SH-SY5Y (cell line): ENCODE measurements around the gene DGKG.

Experiments
- GATA2 ChIP-seq: IDR thresholded peaks from 2 replicates; pipeline ENCODE4 v1.6.1; 2011; ENCODE audit warnings: mild to moderate bottlenecking, low read depth, low read length
- GATA3 ChIP-seq: IDR thresholded peaks from 2 replicates; pipeline ENCODE4 v1.6.1; 2011; ENCODE audit warnings: low read depth, mild to moderate bottlenecking, low read length, moderate library complexity

DGKG gene

DNA sequence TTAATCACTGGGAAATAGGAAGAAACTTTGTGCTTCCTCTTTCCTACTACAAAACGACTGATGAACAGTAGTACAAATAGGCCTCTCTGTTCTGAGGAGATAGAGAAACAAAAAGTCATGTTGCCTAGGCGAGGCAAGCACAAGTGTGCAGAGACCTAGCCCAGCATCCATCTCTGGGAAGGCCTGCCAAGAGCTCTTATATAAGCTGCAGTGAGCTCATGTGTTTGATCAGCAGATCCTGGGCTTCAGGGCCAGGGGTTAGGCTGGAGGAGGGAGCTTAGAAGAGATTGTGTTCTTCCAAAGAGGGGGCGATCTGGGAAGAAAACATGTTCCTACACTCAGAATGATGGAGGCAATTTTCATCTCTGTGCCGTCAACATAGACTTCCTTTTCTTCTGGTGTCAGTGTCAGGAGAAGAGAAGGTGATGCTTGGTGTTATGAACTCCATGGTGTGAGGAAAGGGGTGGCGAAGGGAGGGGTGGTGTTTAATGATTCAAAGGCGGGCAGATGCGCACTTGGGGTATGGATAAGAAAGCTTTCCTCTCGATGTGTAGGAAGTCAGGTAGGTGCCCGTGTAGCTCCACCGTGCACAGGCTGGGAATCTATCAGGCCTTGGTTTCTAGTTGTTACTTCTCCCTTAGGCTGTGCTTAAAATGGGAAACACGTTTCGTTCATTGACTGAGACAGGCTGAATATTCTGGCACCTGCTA, 223.6 kb downstream of the DGKG start:
- no peak for TF ChIP-seq GATA2
- TF ChIP-seq GATA3, result no peak

DNA sequence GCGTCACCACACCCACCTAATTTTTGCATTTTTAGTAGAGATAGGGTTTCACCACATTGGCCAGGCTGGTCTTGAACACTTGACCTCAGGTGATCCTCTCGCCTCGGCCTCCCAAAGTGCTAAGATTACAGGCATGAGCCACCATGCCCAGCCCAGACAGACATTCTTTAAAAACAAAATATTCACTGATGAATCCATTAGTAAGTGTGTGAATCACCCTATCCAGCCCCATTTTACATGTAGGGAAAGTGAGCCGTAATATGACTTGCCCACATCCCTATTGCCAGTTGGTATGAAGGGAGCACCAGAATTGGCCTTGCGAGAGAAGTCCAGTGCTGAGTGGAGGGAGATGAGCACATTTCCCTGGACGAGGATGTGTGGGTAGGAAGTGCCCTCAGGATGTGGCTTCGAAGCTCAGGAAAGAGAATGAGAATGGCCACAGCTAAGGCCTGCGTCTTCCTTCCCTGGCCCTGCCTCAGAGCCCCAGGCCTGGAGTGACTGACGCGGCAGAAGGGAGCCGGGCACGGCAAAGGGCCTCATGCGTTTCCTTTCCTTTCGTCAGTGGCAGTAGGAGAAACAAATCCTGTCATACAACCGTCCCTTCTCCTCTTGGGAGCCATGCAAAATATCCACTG, 224.9 kb downstream of the DGKG start:
- TF ChIP-seq GATA3 (no peak), GATA2 (no peak)

DNA sequence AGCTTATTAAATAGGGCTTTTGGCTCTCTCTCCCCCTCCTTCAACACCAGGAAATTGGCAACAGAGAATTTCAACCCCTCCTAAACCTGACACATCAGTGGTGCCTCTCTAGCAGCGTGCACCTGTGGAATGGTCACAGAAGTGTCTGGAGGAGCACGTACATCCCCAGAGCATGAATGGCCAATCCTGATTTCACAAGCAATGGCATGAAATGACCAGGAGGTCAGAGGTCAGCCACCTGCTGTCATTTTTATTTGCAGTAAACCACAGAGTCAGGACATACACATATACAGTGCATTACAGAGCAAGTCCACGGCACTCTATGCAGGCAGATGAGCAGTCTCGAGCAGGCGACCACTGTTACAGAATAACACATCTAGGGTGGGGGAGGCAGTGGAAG, 228.1 kb downstream of the DGKG start:
- TF ChIP-seq GATA2 (no peak), GATA3 (no peak)

DNA sequence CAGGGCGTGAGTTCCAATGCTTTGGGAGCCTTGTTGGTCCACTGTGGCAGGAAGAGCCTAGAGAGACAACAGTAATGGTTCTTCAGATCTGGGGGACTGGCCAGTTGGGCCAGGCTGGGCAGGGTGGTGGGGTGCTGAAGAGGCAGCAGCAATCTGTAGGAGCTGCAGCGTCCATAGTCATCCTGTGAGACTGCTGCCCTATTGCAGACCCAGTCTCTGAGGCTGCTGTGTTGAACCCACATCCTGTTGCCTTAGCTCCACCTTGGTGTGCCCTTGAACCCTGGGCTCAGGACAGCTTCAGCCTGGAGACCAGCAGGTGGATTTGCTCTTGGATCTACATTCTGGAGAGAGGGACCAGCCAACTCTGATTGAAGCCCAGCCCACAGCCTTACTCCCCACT, 229.5 kb downstream of the DGKG start:
- no peak for TF ChIP-seq GATA2
- TF ChIP-seq GATA3, result no peak

DNA sequence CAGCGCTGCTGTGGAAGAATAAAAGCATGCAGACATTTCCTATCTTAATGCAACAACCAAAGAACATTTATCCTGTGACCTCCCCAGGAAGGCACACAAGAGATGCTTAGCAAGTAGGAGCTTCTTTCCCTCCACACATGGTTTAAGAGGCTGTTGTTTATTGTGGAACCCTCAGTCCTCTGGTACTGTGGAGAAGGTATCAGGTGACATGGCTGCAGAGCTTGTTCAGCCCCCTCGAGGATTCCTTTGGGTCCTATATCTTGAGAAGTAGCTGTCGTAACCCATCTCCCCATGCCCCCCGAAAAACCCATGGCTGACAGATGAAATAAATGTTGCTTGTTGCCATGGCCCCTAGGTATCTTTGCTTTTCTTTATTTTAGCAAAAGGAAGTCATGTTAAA, 232.8 kb downstream of the DGKG start:
- TF ChIP-seq GATA3, result no peak
- no peak for TF ChIP-seq GATA2

DNA sequence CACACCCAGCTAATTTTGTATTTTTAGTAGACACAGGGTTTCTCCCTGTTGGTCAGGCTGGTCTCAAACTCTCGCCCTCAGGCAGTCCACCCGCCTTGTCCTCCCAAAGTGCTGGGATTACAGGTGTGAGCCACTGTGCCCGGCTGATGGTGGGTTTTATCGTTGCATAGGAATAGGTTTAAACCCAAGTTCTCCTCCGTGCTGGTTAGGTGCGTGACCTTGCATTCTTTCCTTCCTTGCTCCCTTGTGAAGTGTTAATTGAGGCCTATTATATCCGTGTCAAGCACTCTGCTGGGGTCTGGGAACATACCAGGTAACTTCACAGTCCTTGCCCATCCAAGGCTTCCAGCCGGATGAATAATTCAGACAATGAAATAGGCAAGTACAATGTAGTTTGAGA, 233.9 kb downstream of the DGKG start:
- no peak for TF ChIP-seq GATA3
- no peak for TF ChIP-seq GATA2

DNA sequence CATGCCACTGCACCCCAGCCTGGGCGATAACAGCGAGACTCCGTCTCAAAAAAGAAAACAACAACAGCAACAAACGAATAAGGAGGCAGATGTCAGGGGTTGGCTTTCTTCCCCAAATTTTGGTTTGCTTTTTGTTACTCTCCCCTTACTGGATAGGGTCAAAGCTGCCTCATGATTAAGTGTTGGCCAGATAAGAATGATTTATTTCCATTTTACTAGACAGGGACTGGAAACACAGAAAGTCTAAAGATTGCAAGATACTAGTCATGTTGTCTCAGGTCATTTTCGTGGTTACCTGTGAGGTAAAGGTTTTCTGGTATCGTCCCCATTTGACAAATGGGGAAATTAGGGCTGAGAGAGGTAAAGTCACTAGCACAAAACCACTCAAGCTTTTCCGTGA, 234.6 kb downstream of the DGKG start:
- TF ChIP-seq GATA2 (no peak), GATA3 (no peak)

DNA sequence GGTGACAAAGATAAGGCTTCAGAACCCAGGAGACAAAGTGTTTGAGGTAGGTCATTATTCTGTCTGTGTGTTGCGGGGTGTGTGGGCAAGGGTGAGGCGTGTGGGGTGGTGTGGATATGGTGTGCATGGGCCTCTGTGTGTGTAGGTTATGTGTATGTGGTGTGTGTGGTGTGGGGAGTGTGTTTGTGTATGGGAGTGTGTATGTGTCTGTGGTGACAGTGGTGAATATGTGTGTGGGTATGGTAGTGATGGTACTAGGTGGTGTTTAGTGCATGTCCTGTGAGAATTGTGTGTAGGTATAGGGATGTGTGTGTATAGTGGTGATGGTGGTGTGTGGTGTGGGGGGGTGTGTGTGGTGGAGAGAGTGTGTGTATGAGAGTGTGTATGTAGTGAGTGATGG, 236.9 kb downstream of the DGKG start:
- TF ChIP-seq GATA3, result no peak
- TF ChIP-seq GATA2, result no peak

DNA sequence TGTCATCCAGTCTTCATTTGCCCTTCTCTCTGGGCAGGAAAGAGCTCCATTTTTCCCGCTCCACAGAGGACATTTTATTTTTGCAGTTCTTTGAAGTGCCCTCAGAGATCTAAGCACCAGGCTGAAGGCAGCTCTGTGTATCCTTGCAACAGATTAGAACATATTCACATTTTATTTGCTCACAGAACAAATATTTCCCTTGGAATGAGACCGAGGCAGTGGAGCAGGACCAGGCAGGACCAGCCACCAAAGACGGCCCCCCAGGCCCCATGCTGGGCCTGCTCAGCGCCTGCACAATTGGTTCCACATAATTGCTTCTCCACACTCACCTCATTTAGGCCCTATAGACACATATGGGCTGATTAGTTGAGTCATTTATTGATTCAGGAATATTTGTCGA, 237.4 kb downstream of the DGKG start:
- TF ChIP-seq GATA2 (no peak), GATA3 (no peak)

DNA sequence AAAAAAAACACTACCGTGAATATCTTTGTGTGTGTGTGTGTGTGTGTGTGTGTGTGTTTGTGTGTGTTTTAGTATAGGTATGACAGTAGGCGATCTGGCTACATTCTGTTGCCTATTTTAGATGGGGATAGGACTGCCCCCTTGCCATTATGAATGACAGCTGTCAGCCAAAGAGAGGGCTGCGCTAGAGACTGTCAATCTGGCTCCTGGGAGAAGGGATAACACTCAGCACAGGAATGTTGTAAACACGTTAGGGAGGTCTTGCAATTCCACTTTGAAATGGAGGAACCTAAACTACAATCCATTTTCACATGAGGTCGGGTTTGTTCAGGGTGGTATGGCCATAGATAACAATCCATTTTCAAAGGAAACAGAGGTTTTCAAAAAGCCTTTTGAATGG, 239.0 kb downstream of the DGKG start:
- no peak for TF ChIP-seq GATA2
- no peak for TF ChIP-seq GATA3

DNA sequence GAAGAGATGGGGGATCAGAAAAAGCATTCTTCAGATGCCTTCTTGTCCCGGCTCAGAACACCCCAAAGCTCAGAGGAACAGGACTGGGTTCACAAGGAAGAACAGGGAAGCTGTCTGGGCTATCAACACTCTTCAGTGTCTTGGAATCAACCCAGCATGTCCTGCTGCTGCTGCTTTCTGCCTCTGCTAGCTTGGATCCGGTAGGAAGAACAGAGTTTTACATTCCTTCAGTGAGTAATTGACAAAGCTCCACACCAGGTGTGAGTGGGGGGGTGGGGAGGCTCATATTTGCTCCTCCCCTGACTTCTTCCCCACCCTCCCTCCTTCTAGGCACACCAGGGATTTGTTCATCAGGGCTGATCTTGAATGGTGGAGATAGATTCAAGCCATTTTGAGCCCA, 240.1 kb downstream of the DGKG start:
- no peak for TF ChIP-seq GATA3
- TF ChIP-seq GATA2, result no peak

DNA sequence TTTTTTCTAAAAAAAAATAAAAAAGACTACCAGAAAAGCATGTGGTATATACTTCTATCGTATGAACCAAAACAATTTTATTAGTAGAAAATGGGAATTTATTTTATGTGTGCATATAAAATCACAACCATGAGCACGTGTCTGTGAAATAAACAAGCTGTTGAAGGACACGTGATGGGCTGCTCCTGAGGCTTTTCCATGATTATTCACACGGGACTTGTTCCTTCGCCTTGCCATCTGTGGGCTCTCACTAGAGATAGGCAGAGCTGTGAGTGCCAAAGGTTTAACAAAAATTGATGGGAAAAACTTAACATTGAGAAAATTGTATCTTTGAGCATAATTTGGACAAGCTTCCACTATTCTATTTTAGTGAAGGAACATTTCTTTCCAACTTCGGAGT, 240.8 kb downstream of the DGKG start:
- TF ChIP-seq GATA3 (no peak), GATA2 (no peak)

DNA sequence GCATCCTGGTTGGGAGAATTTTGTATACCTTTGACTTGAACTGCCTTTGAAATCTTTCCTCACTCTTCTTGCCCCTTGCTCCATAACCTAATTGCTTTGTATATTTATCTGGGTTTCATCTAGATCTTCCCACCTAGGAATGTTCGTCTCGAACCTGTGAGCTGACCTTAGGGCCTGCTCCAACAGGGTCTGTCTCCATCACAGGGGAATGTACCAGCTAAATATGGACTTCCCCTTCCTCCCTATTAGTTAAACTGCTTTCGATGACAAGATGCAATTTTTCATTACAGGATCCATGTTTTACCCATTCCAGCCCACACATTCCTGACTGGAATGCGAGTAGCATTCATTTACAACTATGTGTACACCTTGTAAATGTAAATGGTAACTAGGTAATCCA, 242.5 kb downstream of the DGKG start:
- TF ChIP-seq GATA2 (no peak), GATA3 (no peak)

DNA sequence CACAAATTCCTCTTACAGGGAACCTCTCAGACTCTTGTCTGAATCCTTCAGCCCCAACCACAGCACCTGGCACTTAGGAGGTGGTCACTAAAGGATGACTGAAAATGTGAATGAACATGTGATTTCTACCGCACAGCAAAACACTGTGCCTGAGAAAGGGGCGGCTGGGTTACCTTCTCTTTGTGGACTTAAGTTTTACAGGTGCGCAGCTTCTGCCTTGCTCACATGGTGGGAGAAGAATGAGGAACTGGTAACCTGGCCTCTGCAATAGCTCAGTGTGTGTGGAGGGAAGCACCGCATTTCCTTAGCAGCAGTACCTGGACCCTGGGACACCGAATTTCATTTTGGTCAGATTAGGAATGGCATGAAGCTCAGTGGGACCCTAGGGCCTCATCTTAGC, 243.3 kb downstream of the DGKG start:
- TF ChIP-seq GATA3, result no peak
- no peak for TF ChIP-seq GATA2

DNA sequence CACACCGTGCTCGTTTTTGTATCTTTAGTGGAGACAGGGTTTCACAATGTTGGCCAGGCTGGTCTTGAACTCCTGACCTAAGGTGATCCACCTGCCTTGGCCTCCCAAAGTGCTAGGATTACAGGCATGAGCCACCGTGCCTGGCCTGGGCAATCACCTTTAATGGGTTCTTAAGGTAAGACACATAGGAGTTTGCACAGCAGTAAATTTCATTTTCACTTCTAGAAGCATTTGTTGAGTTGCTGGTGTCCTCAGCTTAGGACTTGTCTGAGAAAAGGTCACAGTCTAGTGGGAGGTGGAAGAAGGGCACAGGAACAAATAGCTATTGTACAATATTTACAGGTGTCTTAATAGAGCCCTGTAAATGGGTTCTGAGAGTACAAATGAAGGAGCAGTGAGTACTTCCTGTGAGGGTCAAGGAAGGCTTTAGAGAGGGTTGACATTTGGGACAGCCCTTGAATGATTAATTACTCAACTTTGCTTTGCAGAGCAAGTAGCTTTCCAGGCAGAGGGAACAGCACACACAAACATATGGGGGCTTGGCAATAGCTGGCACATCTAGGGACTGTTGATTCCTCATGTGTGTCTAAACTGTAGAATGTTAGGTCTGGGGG, 244.4 kb downstream of the DGKG start:
- TF ChIP-seq GATA3 (no peak), GATA2 (no peak)
